Liver (tissue), 3 donors: ENCODE results near the gene RALGAPA2.

Experiments
- GABPA ChIP-seq, 2 donors: IDR thresholded peaks in 1 of 2; conservative IDR thresholded peaks in 1 of 2; 2 replicates each; pipeline ENCODE4 v1.6.1; 2016; ENCODE audit warnings: antibody characterized with exemption in 2 of 2, mild to moderate bottlenecking in 1 of 2, moderate library complexity in 1 of 2
- JUND ChIP-seq, 2 donors: IDR thresholded peaks; 2 replicates each; pipeline ENCODE4 v1.6.1; 2016; ENCODE audit warnings: antibody characterized with exemption in 2 of 2
- NR2F2 ChIP-seq: IDR thresholded peaks from 2 replicates; pipeline ENCODE4 v1.6.1; 2016; ENCODE audit warnings: antibody characterized with exemption
- RAD21 ChIP-seq, 2 donors: IDR thresholded peaks; 2 replicates each; pipeline ENCODE4 v1.6.1; 2016; ENCODE audit warnings: antibody characterized with exemption in 2 of 2, mild to moderate bottlenecking in 2 of 2
- RXRA ChIP-seq, 2 donors: IDR thresholded peaks; 2 replicates each; pipeline ENCODE4 v1.6.1; 2017 to 2018; ENCODE audit warnings: antibody characterized with exemption in 2 of 2, mild to moderate bottlenecking in 1 of 2
- TAF1 ChIP-seq: conservative IDR thresholded peaks from 2 replicates; pipeline ENCODE4 v1.6.1; 2016; ENCODE audit warnings: antibody characterized with exemption, mild to moderate bottlenecking
- TF ChIP-seq, protein P1 (sequence below): fragments of 150-350 bp; IDR thresholded peaks from 2 replicates; pipeline ENCODE4 v1.5.1; 2017; ENCODE audit warnings: improper control_type of control experiment, low read depth, low read length; ENCODE audit not compliant: missing input control
- TF ChIP-seq, protein P2 (sequence below): IDR thresholded peaks from 2 replicates; pipeline ENCODE4 v1.6.1; 2016; ENCODE audit warnings: antibody characterized with exemption, mild to moderate bottlenecking
- TF ChIP-seq, protein P3 (sequence below): IDR thresholded peaks from 2 replicates; pipeline ENCODE4 v1.6.1; 2016; ENCODE audit warnings: antibody characterized with exemption
- donor health status: healthy.
- donor health status: healthy.

DNA sequence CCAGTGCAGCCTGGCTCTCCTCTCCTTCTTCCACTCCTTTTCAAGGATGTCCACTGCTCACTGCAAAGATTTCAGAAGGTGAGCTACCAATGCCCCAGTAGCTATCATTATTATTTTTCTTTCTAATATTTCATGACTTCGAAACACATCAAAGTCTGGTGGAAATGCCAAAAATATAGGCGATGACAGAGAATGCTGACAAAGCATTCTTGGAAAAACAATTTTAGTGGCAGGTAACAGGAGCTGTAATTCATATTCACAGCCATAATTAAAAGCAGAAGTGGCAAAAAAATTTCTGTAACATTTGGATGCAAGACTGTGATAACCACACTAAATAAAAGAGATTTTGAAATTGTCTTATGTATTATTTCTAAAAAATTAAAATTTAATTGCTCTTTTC lies 133.6 kb downstream of the RALGAPA2 start:
- TF ChIP-seq, protein P1, sequence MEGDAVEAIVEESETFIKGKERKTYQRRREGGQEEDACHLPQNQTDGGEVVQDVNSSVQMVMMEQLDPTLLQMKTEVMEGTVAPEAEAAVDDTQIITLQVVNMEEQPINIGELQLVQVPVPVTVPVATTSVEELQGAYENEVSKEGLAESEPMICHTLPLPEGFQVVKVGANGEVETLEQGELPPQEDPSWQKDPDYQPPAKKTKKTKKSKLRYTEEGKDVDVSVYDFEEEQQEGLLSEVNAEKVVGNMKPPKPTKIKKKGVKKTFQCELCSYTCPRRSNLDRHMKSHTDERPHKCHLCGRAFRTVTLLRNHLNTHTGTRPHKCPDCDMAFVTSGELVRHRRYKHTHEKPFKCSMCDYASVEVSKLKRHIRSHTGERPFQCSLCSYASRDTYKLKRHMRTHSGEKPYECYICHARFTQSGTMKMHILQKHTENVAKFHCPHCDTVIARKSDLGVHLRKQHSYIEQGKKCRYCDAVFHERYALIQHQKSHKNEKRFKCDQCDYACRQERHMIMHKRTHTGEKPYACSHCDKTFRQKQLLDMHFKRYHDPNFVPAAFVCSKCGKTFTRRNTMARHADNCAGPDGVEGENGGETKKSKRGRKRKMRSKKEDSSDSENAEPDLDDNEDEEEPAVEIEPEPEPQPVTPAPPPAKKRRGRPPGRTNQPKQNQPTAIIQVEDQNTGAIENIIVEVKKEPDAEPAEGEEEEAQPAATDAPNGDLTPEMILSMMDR, result no peak
- TF ChIP-seq JUND (IDR thresholded peaks at IDR 0.05) (no peak), RAD21 (IDR thresholded peaks at IDR 0.05) (no peak), TAF1 (no peak), GABPA (IDR thresholded peaks at IDR 0.05 in 1 of 2, conservative IDR thresholded peaks at IDR 0.05 in 1 of 2) (no peak), RXRA (IDR thresholded peaks at IDR 0.05) (no peak), NR2F2 (no peak)
- TF ChIP-seq, protein P2, sequence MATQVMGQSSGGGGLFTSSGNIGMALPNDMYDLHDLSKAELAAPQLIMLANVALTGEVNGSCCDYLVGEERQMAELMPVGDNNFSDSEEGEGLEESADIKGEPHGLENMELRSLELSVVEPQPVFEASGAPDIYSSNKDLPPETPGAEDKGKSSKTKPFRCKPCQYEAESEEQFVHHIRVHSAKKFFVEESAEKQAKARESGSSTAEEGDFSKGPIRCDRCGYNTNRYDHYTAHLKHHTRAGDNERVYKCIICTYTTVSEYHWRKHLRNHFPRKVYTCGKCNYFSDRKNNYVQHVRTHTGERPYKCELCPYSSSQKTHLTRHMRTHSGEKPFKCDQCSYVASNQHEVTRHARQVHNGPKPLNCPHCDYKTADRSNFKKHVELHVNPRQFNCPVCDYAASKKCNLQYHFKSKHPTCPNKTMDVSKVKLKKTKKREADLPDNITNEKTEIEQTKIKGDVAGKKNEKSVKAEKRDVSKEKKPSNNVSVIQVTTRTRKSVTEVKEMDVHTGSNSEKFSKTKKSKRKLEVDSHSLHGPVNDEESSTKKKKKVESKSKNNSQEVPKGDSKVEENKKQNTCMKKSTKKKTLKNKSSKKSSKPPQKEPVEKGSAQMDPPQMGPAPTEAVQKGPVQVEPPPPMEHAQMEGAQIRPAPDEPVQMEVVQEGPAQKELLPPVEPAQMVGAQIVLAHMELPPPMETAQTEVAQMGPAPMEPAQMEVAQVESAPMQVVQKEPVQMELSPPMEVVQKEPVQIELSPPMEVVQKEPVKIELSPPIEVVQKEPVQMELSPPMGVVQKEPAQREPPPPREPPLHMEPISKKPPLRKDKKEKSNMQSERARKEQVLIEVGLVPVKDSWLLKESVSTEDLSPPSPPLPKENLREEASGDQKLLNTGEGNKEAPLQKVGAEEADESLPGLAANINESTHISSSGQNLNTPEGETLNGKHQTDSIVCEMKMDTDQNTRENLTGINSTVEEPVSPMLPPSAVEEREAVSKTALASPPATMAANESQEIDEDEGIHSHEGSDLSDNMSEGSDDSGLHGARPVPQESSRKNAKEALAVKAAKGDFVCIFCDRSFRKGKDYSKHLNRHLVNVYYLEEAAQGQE, result no peak
- TF ChIP-seq, protein P3, sequence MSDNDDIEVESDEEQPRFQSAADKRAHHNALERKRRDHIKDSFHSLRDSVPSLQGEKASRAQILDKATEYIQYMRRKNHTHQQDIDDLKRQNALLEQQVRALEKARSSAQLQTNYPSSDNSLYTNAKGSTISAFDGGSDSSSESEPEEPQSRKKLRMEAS, result no peak
